Lung (tissue), 12 donors: ENCODE results near the gene PVR. TPM values are rescaled to one million over a fixed set of nuclear protein-coding genes. Genes with fewer than 3 reads are reported as not detected.
A peak's percentile ranks its signal among the peaks of the same experiment; 100 is the strongest.

ENCODE experiments used
- ATAC-seq: fragments of 200-7000 bp; cut with Tn5 transposase; one replicate; pipeline ENCODE4 v1.9.1; 2020; ENCODE audit warnings: moderate number of reproducible peaks; ENCODE audit not compliant: insufficient read depth, low FRiP score
- DNase-seq, 3 donors: peaks; one replicate each; pipeline ENCODE4 v3.0.0-alpha.2; 2013 to 2017
- H3K27ac ChIP-seq, 2 donors: one replicate each; pipeline ENCODE4 v1.5.1; 2013; ENCODE audit warnings: mild to moderate bottlenecking in 2 of 2, moderate library complexity in 2 of 2, control low read depth in 1 of 2, inconsistent platforms in 1 of 2, low read depth in 1 of 2, low read length in 1 of 2
- H3K27me3 ChIP-seq, 3 donors: one replicate each; pipeline ENCODE4 v1.5.1; 2013; ENCODE audit warnings: low read length in 2 of 3; ENCODE audit not compliant: control insufficient read depth in 3 of 3, insufficient read depth in 3 of 3
- H3K36me3 ChIP-seq, 4 donors: one replicate each; pipeline ENCODE4 v1.5.1; 2013; ENCODE audit warnings: low read length in 4 of 4, mild to moderate bottlenecking in 1 of 4, moderate library complexity in 1 of 4; ENCODE audit not compliant: control insufficient read depth in 4 of 4, insufficient read depth in 4 of 4
- H3K4me1 ChIP-seq, 5 donors: one replicate each; pipeline ENCODE4 v1.5.1; 2013; ENCODE audit warnings: low read length in 5 of 5, mild to moderate bottlenecking in 2 of 5, moderate library complexity in 1 of 5; ENCODE audit not compliant: control insufficient read depth in 5 of 5, insufficient read depth in 5 of 5
- H3K4me3 ChIP-seq: one replicate; pipeline ENCODE4 v1.5.1; 2013; ENCODE audit warnings: mild to moderate bottlenecking, control low read depth, moderate library complexity
- H3K9ac ChIP-seq, 2 donors: one replicate each; pipeline ENCODE4 v1.5.1; 2013; ENCODE audit warnings: low read length in 2 of 2, control low read depth in 1 of 2; ENCODE audit not compliant: insufficient read depth in 1 of 2
- H3K9me3 ChIP-seq, 4 donors: one replicate each; pipeline ENCODE4 v1.5.1; 2013; ENCODE audit warnings: low read length in 3 of 4, mild to moderate bottlenecking in 1 of 4, moderate library complexity in 1 of 4; ENCODE audit not compliant: control insufficient read depth in 4 of 4, insufficient read depth in 3 of 4
- CTCF ChIP-seq: IDR thresholded peaks from 2 replicates; pipeline ENCODE4 v1.5.1; 2012; ENCODE audit warnings: mild to moderate bottlenecking; ENCODE audit errors: control extremely low read depth, extremely low read depth
- WGBS, 2 donors: extraction: QIAGEN DNeasy Blood & Tissue Kit; methylation state at CpG; one replicate each; pipeline ENCODE4 v1.1.7; 2013; 5-methylcytosine and 5-hydroxymethylcytosine counted together
- polyA plus RNA-seq, 2 donors: library from polyadenylated mRNA; stranded (reverse); fragments of 200-250 nt; gene quantifications; one replicate each; pipeline ENCODE4 v1.2.1, GENCODE V29; 2013
- total RNA-seq, 2 donors: library from RNA; depleted of rRNA in 1 of 2; stranded (reverse); fragments of >200 nt in 1 of 2; gene quantifications; one replicate each; pipeline ENCODE4 v1.2.1, GENCODE V29; 2014 to 2021
- donor health status: control.
- donor health status: control.
- donor health status: Bipolar disorder and iron deficiency.
- donor health status: healthy.
- donor health status: DM: yes; HTN: yes; CAD: no.

Gene PVR
- total and polyA plus RNA-seq, 4 donors, result 26.4 to 51.6 (median 36.5) TPM

GRCh38 chr19:44684892-44685863, 41.5 kb downstream of the PVR start:
- Histone ChIP-seq H3K9me3 (no peaks in the 10 kb centered on the region), H3K27me3 (no peaks in the 10 kb centered on the region), H3K36me3 (peaks cover 0 to 2% (median 0%) of the 10 kb centered on the region in 4 donors), H3K4me1 (peaks cover 0 to 25% (median 0%) of the 10 kb centered on the region in 5 donors), H3K4me3 (no peak overlapping the region), H3K9ac (no peak overlapping the region), H3K27ac (peak overlapping the region; percentile 38 to 84)
- peak; percentile 71 to 87 (median 80) for DNase-seq
- TF ChIP-seq CTCF, result no peak
- 28 to 33% methylated on average over 25 of the region's 25 CpGs for WGBS, 2 donors
- peak; percentile 58 for ATAC-seq

- H3K4me3 ChIP-seq, result no peak overlapping the region
- ATAC-seq (peak; percentile 45), DNase-seq (no peak)
- H3K4me1 ChIP-seq, result peaks cover 0 to 25% (median 0%) of the 10 kb centered on the region in 5 donors
- no peaks in the 10 kb centered on the region for H3K27me3 ChIP-seq
- no peak for TF ChIP-seq CTCF
- H3K27ac ChIP-seq, result no peak overlapping the region
- 36 to 48% methylated on average over 4 of the region's 4 CpGs for WGBS, 2 donors
- no peaks in the 10 kb centered on the region for H3K9me3 ChIP-seq
- H3K36me3 ChIP-seq, result peaks cover 0 to 2% (median 0%) of the 10 kb centered on the region in 4 donors
- no peak overlapping the region for H3K9ac ChIP-seq
Measured at GRCh38 chr19:44685877-44686276, 42.2 kb downstream of the PVR start.

- Histone ChIP-seq H3K36me3 (peaks cover 0 to 2% (median 0%) of the 10 kb centered on the region in 4 donors), H3K9ac (no peak overlapping the region), H3K27me3 (no peaks in the 10 kb centered on the region), H3K4me1 (peaks cover 0 to 27% (median 0%) of the 10 kb centered on the region in 5 donors), H3K9me3 (no peaks in the 10 kb centered on the region), H3K4me3 (no peak overlapping the region), H3K27ac (no peak overlapping the region)
- no peak for TF ChIP-seq CTCF
- ATAC-seq, result no peak
- no peak for DNase-seq
- 70 to 74% methylated on average over 4 of the region's 4 CpGs for WGBS, 2 donors
Measured at GRCh38 chr19:44686896-44687295, 43.2 kb downstream of the PVR start.
